HCEC 1CT (cell line): ENCODE results near the gene BRMS1.
"Not testable (repeated sequence)": the region's sequence is repeated elsewhere in the genome, so short reads cannot be mapped to it uniquely, and the experiment has no call there.

Source experiments
- DNase-seq: peaks from one replicate; pipeline ENCODE4 v3.0.0-alpha.2; 2017

Gene BRMS1, protein sequence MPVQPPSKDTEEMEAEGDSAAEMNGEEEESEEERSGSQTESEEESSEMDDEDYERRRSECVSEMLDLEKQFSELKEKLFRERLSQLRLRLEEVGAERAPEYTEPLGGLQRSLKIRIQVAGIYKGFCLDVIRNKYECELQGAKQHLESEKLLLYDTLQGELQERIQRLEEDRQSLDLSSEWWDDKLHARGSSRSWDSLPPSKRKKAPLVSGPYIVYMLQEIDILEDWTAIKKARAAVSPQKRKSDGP

DNA sequence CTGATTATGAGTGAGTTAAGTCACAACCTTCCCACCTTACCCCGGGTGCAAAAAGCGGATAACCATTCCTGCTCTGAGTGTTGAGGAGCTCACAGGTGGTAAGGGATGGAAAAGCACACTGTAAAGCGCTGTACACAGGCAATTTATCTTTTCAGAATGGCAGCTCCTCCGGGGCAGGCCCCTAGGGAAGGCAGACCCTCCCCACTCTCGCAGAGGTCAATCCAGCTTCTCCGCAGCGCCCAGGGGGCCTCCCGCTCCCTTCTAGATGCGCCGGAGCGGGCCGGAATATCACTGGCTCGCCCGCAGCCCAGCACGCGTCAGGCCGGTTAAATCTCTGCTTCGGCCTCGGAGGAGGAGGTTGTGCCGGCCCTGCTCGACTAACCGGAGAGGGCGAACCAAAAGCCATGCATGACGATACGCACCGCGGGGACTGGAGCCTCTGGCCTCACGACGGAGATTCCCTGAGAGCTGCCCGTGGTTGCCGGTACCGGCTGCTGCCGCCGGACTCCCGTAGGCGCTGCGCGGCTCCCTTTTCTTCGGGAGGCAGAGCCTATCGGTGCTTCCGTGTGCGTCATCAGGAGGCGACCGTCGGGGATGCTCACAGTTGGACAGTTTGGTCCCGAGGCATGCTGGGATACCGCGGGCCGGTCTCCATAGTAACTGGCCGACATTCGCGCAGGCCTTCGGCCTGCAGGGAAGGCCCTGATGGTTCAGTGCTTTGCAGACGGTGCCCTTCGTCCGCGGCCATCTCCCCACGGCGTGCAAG, at the start of gene BRMS1:
BRMS1 (minus strand) TSS at position 555 of the 766 bp plus-strand sequence. CDS start 2,870 bp downstream, outside the sequence.
- DNase-seq, result peak; percentile 95

DNA sequence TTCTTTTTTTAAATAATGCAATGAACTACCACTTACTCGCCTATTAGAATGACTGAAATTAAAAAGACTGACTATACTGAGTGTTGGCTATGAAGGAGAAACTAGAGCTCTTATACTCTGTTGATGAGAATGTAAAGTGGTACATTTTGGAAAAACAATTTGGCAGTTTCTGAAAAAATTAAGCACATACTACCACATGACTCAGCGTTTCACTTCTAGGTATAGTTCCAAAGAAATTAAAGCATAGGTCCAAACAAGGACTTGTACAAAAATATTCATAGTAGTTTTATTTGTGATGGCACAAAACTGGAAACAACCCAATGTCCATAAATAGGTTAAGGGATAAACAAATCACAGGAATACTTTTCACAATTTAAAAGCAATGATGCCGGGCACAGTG, 49.0 kb upstream of the BRMS1 start:
- DNase-seq, result no peak

DNA sequence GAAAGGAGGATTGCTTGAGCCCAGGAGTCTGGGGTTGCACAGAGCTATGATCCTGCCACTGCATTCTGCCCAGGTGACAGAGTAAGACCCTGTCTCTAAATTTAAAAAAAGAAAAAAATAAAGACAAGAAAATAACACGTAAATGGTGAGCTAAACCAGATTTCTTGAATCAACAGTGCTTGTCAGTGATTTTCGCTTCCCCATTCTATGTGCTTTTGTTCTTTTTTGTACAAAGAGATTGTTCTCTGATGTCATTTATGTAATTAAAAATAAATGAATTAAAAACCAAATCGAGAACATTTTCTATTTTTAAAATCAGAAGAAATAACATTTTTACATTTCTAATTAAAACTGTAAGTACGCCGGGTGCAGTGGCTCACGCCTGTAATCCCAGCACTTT, 46.4 kb upstream of the BRMS1 start:
- no peak for DNase-seq

DNA sequence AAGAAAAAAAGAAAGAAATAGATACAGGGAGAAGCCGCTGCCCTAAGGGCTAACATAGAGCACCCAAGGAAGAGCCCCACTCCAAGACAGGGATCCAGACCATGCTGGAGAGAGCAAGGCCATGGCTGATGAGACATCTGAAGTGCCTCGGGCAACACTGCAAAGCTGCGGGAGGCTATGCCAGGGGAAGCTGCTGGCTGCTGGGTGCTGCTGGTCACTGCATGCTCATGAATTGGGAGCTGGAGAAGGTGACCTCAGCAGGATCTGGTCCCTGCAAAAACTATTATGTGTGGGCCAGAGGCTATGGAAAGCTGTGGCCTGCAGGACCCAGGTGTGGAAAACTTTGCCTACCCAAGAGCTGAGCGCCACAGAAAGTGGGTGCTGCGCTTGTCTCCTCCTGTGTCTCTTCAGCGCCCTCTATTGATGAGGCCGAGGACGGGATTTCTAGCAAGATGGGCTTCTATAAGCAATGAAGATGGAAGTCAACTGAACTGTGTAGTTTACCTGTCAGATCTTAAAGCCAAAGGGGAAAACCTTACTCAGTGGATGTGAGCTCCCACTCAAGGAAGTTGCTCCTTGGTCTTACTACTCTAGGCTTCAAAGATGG, 44.0 kb upstream of the BRMS1 start:
- peak; percentile 57 for DNase-seq

DNA sequence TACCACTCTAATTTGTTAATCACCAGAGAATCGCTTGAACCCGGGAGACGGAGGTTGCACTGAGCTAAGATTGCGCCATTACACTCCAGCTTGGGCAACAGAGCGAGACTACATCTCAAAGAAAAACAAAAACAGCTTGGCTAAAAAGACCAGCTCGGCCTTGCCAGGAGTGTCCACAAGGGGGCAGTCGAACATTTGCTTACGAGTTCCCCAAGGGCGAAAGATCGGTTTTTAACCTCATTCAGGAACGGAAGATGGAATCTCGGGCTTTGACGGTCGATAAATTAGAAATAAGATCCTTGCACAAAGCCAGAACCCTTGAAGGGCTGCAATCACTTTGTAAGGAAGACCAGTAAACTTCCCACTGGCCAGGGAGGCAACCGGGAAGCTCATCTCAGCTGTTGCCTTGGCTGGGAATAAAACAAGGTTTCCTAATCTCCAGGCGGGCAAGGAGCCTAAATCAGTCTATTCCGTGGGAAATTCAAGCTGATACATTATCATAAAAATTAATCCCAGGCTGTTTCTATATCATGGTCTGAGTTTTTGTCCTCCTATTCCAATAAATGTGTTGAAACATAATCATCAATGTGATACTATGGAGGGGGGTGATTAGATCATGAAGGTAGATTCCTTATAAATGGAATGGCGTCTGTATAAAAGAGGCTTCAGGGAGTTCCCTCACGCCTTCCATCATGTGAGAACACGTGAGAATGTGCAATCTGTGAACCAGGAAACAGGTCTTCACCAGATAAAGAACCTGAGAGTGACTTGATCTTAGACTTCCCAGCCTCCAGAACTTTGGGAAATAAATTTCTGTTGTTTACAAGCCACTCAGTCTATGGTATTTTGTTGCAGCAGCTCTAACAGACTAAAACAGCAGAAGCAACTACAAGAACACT, 41.5 kb upstream of the BRMS1 start:
- DNase-seq, result peak; percentile 68

DNA sequence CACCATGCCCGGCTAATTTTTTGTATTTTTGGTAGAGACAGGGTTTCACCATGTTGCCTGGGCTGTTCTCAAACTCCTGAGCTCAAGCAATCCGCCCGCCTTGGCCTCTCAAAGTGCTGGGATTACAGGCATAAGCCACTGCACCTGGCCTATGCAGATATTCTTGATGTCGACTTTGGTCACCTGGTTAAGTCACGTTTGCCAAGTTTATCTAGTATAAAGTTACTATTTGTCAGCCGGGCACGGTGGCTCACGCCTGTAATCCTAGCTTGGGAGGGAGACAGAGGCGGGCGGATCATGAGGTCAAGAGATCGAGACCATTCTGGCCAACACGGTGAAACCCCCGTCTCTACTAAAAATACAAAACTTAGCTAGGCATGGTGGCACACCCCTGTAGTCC, 39.4 kb upstream of the BRMS1 start:
- DNase-seq, result not testable (repeated sequence)

DNA sequence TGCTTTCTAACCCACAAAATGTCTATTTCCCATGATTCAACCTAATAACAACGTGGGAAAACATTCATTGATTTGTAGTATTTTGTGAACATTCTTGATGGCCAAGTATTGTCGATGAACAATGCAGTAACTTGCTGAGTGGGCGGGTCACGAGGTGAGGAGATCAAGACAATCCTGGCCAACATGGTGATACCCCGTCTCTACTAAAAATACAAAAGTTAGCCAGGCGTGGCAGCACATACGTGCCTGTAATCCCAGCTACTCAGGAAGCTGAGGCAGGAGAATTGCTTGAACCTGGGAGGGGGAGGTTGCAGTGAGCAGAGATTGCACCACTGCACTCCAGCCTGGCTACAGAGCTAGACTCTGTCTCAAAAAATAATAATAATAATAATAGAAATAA, 35.4 kb upstream of the BRMS1 start:
- DNase-seq, result not testable (repeated sequence)

DNA sequence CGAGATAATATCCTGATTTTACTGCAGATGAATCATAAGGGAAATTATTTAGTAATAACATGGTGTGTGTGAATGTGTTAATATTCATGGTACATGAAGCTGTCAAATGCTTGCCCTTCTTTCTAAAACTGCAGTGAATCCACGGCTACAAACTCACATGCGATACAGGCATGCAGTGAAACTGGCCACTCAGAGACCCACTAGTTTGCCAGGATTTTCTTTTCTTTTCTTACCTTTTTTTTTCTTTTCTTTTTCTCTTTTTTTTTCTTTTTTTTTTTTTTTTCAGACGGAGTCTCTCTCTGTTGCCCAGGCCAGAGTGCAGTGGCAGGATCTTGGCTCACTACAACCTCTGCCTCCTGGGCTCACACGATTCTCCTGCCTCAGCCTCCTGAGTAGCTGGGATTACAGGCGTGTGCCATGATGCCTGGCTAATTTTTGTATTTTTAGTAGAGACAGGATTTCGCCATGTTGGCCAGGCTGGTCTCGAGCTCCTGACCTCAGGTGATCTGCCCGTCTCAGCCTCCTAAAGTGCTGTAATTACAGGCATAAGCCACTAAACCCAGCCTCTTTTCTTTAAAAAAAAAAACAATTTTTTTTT, 28.9 kb upstream of the BRMS1 start:
- DNase-seq, result not testable (repeated sequence)

DNA sequence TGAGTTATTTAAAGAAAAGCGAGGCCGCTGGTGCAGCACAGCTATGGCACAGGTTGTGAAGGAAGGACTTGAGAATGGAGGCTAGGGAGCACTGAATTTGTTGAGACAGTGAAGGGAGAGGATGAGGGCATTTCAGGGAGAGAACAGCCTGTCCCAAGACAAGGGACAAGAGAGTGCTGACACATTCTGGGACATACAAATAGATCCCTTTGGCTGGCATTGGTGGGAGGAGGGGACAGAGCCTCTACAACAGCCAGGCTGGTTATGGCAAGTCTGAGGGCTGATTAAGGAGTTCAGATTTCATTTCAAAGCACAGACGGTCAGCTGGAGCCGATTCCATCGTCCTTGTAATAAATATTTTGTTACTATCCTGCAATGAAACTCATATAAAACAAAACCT, 28.4 kb upstream of the BRMS1 start:
- no peak for DNase-seq

DNA sequence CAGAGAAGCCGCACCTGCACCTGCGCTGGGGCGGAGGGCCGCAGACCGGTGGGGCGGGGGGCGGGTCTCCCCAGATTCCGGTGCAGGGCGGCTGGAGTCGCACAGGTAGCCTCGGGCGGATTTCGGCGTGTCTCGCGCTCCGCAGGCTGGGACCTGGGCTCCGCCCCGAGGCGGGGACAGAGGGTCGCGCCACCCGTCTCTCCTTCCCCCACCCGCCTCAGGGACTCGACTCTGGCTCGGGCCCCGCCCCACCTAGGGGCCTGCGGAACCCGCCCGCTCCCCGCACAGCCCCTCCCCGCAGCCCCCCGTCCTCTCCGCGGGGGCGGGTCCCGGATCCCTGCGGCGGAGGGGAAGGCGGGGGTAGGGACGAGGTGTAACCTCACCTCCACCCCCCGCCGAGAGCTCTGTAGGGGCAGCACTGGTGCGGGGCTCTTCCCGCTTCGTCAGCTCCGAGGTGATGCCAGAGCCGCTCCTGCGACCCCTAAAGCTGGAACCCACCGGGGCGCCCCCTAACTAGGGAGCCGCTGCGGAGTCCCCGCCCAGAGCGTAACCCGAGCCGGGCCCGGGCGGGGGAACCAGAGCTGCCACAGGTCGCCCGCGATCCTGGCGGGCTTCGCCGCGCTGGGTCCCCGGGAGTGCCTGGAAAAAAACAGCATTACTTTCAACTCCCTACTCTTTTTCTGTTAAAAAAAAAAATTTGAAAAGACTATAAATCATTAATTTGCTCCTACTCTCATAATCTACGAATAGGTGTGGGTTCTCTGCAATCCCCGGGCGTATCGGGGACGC, 26.9 kb upstream of the BRMS1 start, which contains the start of gene SLC29A2:
SLC29A2 (minus strand) TSS at position 134 of the 789 bp plus-strand sequence. CDS start 169 bp downstream, outside the sequence.
- no peak for DNase-seq

DNA sequence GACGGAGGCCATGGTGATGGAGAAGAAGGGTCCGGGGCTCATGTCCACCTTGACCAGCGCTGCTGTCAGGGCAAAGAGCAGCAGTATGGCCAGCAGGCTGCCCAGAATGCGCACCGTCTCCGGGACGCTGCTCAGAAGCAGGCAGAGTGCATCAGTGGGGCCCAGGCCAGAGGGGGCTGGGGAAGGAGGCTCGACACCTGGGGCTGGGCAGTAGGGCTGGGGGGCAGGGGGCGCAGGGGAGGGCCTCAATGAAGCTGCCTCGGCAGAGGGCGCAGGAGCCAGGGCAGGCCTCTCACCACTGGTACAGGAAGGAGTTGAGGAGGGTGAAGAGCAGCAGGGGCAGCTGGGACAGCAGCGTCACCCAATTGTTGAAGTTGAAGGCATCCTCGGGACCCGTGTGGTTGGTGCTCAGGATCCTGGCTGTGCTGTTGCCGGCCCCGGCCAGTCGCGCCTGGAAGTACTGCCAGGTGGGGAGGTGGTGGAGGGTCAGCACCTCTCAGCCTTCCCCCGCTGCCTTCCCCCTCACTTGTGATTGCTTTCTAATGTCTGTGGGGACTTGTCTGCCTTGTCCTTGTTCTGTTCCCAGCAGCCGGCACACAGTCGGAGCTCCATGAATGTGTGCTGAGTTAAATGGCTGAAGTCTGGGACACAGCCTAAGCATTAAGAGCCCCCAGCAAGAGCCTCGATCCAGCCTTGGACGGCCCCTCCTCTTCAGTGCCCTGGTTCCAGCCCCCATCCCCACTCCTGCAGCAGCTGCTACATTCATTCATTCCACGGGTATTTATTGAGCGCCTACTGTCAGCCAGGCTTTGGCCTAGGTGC, 24.4 kb upstream of the BRMS1 start:
- no peak for DNase-seq

DNA sequence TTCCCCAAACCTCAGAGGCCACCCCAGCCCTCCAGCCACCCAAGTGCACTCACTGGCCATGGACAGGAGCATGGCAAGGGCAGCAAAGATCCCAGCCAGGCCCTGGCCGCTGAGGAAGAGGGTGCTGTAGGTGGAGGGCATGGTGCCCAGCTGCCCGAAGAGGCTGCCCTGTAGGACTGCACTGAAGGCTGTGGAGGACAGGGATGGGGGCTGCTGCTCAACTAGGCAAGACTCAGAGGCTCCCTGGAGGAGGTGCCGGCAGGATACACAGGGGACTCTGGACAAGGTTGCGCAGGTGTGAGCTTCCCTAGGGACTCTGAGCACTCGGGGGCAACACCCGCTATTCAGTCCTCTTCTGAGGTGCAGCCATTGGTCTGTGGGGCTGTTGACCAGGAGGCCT, 23.6 kb upstream of the BRMS1 start:
- DNase-seq, result no peak

DNA sequence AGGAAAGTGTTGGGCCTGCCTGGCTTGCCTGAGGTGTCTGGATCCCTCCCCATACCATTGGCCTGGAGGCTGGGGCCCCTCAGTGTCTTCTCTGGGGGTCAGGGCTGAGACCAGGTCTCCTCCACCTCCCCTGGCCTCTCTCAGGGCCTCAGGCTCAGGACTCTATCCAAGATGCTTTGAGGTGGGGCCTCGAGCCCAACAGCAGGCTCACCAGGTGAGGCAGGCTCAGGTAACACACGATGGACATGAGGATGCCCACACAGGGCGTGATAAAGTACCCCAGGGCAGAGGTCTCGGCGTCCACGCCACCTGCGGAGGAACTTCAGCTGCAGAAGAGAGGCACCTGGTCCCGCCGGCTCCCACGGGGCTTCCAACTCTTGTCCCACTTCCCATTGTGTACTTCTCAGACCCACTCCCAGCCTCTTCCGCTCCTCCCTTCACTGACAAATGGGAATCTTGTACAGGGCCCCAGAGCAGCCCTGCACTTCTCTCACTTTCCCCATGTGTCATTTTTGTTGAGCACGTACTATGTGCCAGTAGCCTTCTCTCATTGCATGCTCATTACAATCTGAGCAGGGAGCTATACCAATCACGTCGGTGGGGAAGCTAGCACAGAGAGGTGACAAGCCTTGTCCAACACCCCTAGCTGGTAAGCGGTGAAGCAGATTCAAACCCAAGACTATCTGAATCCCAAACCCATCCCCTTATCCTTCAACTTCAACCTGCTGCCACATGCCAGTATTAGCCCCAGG, 22.8 kb upstream of the BRMS1 start:
- no peak for DNase-seq

DNA sequence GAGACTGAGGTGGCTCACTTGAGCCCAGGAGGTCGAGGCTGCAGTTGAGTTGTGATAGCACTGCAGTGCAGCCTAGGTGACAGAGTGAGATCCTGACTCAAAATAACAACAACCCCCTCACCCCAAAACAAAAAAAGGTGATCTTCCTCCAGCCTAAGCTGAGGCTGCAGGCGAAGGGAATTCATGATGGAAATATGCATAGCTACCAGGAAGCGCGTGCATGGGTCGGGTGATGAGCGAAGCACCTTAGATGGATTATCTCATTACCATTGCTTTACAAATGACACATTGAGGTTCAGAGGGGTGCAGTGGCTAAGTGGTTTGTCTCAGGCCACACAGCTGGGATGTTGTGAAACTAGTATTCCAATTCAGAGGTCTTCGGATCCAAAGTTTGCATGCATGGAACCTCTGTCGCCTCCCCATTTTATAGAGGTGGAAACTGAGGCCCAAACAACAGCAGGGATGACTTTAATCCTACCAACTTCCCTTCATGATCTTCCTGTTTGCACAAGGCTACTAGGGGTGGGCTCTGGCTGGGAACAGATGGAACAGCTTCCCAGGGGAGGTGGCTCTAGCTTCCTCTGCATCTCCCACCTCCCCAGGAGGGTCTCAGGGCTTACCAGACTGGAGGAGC, 22.1 kb upstream of the BRMS1 start:
- DNase-seq, result no peak

DNA sequence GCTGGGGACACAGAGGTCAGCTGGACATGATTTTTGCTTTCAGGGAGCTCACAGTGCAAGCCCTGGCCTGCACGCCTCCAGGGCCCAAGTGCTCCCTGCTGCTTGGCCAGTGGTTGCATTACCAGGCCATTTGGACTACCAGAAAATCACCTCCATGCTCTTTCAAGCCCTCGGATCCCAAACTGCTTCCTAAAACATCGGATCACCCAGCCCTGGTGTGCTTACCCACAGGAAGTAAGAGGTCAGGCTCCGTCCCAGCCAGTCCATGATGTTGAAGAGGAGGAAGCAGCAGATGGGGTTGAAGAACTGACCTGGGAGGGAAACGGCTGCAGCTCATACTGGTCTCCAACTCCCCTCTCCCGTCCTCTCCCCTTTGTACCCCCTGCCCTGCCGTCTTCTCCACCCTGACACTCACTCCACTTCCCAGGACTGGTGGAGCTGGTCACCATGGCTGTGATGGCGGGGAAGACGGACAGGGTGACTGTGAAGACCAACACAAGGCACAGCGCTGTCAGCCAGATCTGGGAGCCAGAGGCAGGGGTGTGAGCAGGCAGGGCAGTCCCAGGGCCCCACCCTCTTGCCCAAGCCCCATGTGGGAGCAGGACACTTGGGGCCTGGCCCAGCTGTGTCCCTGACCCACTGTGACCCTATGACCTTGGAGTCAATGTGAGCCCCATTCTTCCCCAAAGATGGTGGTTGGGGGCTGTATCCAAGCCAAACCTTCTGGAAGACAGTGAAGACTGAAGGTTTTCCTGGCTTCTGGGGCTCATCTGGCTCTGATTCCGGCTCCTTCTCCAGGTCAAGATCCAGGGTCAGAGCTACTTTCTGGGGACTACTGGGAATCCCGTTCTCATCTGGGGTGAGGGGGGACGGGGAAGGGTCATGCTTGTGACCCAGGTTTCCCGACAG, 21.1 kb upstream of the BRMS1 start:
- DNase-seq, result no peak

DNA sequence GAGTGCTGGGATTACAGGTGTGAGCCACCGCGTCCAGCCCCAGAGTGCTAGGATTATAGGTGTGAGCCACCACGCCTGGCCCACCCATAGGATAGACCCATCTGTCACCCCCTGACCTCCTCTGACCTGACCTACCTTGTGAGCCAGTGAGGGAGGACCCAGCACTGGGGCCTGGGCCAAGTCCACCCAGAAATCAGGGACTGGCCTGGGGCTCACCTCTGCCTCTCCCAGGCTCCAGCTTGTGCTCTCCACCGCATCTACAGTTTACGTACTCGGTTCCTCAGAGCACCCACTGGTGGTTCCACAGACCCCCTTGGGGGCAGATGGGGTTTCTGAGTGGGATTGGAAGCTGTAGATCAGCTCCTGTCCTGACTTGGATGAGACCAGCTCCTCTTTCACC, 20.3 kb upstream of the BRMS1 start:
- no peak for DNase-seq

DNA sequence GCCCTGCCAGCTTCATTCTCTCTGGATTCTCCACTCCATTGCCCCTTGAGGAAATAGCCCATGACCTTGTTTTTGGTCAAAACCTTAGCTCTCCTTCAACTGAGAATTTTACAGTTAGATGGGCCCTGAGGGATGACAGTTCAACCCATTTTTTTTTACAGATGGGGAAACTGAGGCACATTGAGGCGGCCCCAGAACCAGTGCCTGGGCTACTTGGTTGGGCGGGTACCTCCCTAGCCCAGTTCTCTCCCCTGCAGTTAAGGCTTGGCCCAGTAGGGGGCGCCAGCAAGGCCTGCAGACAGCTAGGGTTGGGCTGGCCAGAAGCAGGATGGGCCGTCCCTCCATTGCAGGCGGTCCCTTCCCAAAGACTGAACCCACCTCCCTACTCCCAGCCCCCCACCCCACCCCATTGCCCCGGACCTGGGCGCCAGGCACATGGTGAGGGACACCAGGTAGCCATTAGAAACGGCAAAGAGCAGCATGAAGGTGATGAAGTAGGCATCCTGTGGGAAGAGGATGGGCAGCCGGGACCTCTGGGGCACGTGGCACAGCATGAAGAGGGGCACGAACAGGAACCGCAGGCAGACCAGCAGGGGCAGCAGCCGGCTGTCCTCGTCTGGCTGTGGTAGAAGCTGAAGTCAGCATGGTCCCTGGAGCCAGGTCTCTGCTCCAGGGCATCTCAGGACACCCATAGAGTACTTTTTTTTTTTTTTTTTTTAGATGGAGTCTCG, 19.1 kb upstream of the BRMS1 start:
- DNase-seq, result no peak

DNA sequence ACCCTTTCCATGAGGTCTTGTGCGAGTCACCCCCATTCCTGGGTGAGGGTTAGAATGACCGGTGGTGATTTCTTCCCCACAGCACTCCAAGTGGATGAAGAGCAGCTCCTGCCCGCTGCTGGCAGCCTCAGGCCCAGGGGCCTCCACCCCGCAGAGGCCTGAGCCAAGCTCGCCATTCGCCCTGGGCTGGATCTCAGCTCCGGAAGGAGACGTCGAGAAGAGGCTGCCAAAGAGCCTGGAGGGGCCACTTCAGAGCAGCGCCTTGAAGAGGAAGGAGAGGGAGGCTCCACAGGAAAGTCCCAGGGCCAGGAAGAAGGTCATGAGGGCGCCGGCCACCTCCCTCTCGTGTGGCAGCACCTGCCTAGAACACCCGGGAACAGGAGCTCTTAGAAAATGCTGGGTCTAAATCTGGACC, 18.3 kb upstream of the BRMS1 start:
- no peak for DNase-seq
